Putamen (tissue), 1 donor: Measurements from ENCODE around the gene ZNF648.
"Not testable (repeated sequence)": the region's sequence is repeated elsewhere in the genome, so short reads cannot be mapped to it uniquely, and the experiment has no call there.

Experiments
- DNase-seq: peaks from one replicate; pipeline ENCODE4 v3.0.0-alpha.2; 2016; ENCODE audit warnings: low spot score

Gene ZNF648

DNA sequence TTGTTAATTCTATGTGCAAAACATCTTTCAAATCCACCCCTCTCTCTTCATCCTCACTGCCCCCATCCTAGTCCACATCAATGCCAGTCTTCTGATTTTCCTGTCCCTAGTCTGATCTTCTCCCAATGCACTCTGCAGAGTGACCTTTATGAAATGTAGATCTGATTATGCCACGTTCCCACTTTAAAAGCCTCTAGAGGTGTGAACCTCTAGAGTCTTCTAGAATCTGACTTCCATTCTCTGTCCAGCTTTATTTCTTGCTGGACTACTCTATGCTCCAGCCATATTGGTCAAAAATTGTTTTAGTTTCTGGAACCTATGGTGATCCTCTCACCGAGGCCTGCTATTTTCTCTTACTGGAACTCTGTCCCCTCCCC lies 32.5 kb downstream of the ZNF648 start:
- no peak for DNase-seq

DNA sequence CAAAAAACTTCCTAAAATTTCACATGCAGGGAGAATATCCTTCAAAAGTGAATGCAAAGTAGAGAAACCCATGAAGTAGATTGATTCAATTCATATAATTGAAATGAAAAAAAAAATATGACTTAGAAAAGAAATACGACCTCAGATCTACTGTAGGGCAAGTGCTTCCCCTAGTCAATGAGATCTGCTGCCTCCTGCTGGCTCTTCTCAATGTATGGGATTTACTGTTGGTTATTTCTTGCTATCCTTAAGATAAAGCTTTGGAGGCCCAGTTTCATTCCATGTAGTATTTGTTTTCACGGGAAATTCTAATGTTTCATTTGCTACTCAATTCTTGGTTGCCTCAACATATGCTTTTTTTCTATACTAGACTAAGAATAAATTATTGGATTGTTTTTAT lies 46.2 kb downstream of the ZNF648 start:
- no peak for DNase-seq

GRCh38 chr1:182010800-182011370 lies 50.6 kb downstream of the ZNF648 start:
- DNase-seq, result not testable (repeated sequence)

DNA sequence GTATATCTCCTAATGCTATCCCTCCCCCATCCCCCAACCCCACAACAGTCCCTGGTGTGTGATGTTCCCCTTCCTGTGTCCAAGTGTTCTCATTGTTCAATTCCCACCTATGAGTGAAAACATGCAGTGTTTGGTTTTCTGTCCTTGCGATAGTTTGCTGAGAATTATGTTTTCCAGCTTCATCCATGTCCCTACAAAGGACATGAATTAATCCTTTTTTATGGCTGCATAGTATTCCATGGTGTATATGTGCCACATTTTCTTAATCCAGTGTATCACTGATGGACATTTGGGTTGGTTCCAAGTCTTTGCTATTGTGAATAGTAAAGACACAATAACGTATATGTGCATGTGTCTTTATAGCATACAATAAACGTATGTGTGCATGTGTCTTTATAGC lies 56.1 kb downstream of the ZNF648 start:
- DNase-seq, result not testable (repeated sequence)

DNA sequence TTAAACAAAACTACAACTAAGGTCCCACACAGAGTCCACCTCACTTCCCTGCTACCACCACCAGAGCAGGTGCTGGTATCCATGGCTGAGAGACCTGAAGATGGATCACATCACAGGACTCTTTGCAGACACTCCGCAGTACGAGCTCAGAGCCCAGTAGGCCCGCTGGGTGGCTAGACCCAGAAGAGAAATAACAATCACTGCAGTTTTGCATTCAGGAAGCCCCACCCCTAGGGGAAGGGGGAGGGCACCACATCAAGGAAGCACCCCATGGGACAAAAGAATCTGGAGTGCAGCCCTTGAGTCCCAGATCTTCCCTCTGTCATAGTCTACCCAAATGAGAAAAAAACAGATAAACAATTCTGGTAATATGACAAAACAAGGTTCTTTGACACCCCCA lies 56.9 kb downstream of the ZNF648 start:
- no peak for DNase-seq
